HL-60 (cell line): ENCODE data around the gene ADH4.

Experiments used
- DNase-seq, 2 experiments: peaks; one replicate each; pipeline ENCODE4 v3.0.0-alpha.2; 2010 to 2020; ENCODE audit warnings: low read depth in 1 of 2, low spot score in 1 of 2
- H3K27ac ChIP-seq: fragments of 250-450 bp; sonication (Bioruptor Pico); replicated peaks from 2 replicates; pipeline ENCODE4 v1.5.1; 2020; ENCODE audit warnings: mild to moderate bottlenecking, moderate library complexity
- H3K27me3 ChIP-seq: fragments of 250-450 bp; sonication (Bioruptor Pico); 2 replicates; pipeline ENCODE4 v1.5.1; 2021; ENCODE audit warnings: mild to moderate bottlenecking, moderate library complexity; ENCODE audit not compliant: insufficient read depth, poor library complexity, severe bottlenecking
- H3K4me3 ChIP-seq: replicated peaks from 2 replicates; pipeline ENCODE4 v1.5.1; 2011; ENCODE audit warnings: mild to moderate bottlenecking, control low read depth, low read length; ENCODE audit not compliant: insufficient read depth
- GABPA ChIP-seq: IDR thresholded peaks from 2 replicates; pipeline ENCODE4 v1.6.1; 2012; ENCODE audit warnings: low read depth
- POLR2AphosphoS5 ChIP-seq: IDR thresholded peaks from 2 replicates; pipeline ENCODE4 v1.6.1; 2012; ENCODE audit warnings: low read depth
- SPI1 ChIP-seq: IDR thresholded peaks from 2 replicates; pipeline ENCODE4 v1.6.1; 2012; ENCODE audit warnings: low read depth, mild to moderate bottlenecking, borderline replicate concordance
- TF ChIP-seq, protein P1 (sequence below): IDR thresholded peaks from 2 replicates; pipeline ENCODE4 v1.6.1; 2012; ENCODE audit warnings: low read depth; ENCODE audit not compliant: insufficient replicate concordance
- TF ChIP-seq, protein P2 (sequence below): IDR thresholded peaks from one replicate; pipeline ENCODE4 v1.5.1; 2011; ENCODE audit warnings: low read length, control low read depth, inconsistent platforms; ENCODE audit not compliant: insufficient read depth

ADH4 gene

GRCh38 chr4:99104153-99104552, 39.9 kb downstream of the ADH4 start:
- Histone ChIP-seq H3K4me3 (no peak overlapping the region), H3K27ac (no peak overlapping the region), H3K27me3 (no peaks in the 10 kb centered on the region)
- no peak for TF ChIP-seq POLR2AphosphoS5
- TF ChIP-seq, protein P1, sequence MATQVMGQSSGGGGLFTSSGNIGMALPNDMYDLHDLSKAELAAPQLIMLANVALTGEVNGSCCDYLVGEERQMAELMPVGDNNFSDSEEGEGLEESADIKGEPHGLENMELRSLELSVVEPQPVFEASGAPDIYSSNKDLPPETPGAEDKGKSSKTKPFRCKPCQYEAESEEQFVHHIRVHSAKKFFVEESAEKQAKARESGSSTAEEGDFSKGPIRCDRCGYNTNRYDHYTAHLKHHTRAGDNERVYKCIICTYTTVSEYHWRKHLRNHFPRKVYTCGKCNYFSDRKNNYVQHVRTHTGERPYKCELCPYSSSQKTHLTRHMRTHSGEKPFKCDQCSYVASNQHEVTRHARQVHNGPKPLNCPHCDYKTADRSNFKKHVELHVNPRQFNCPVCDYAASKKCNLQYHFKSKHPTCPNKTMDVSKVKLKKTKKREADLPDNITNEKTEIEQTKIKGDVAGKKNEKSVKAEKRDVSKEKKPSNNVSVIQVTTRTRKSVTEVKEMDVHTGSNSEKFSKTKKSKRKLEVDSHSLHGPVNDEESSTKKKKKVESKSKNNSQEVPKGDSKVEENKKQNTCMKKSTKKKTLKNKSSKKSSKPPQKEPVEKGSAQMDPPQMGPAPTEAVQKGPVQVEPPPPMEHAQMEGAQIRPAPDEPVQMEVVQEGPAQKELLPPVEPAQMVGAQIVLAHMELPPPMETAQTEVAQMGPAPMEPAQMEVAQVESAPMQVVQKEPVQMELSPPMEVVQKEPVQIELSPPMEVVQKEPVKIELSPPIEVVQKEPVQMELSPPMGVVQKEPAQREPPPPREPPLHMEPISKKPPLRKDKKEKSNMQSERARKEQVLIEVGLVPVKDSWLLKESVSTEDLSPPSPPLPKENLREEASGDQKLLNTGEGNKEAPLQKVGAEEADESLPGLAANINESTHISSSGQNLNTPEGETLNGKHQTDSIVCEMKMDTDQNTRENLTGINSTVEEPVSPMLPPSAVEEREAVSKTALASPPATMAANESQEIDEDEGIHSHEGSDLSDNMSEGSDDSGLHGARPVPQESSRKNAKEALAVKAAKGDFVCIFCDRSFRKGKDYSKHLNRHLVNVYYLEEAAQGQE, result no peak
- TF ChIP-seq GABPA, result no peak
- no peak for TF ChIP-seq SPI1
- TF ChIP-seq, protein P2, sequence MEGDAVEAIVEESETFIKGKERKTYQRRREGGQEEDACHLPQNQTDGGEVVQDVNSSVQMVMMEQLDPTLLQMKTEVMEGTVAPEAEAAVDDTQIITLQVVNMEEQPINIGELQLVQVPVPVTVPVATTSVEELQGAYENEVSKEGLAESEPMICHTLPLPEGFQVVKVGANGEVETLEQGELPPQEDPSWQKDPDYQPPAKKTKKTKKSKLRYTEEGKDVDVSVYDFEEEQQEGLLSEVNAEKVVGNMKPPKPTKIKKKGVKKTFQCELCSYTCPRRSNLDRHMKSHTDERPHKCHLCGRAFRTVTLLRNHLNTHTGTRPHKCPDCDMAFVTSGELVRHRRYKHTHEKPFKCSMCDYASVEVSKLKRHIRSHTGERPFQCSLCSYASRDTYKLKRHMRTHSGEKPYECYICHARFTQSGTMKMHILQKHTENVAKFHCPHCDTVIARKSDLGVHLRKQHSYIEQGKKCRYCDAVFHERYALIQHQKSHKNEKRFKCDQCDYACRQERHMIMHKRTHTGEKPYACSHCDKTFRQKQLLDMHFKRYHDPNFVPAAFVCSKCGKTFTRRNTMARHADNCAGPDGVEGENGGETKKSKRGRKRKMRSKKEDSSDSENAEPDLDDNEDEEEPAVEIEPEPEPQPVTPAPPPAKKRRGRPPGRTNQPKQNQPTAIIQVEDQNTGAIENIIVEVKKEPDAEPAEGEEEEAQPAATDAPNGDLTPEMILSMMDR, result no peak
- no peak for DNase-seq

DNA sequence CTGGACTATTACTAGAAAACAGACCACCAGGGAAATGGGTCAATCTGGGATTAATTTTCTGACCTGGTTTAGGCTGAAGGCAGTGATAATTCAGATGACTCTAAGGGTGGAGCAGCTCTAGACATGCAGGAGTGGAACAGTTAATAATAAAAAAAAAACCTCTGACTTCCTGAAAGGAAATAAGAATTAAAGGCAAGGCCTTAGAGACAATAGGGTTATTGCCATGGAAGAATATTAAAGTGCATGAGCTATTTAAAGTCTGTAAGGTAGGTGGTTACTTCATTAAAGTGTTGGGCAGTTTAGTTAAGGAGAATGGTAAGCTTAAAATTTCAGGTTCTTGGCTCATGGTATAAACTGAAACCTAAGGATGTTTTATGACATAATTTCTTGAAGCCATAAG, 40.9 kb downstream of the ADH4 start:
- DNase-seq, result no peak

DNA sequence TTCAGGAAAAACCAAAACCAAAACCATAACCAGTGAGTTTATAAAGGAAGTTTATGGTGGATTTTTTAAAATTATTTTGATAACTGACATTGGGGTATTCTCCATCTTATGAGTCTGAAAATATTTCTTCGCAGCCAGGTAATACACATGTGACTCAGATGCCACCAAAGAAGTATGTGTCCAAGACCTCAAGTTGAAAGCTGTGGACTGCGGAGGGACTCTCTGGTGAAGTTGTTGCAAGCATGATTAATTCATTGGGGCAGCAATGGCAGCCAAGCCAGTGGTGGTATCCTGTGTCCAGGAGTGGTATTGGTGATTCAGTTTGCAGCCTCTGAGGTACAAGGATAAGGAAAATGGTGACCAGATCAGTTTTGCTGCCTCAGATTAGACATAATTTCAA, 41.5 kb downstream of the ADH4 start:
- no peak overlapping the region for H3K4me3 ChIP-seq
- TF ChIP-seq SPI1 (no peak), GABPA (no peak), POLR2AphosphoS5 (no peak)
- TF ChIP-seq, protein P1, result no peak
- TF ChIP-seq, protein P2, result no peak

More for the DNA sequence above, 40.9 kb downstream of the ADH4 start:
- no peaks in the 10 kb centered on the region for H3K27me3 ChIP-seq
- H3K4me3 ChIP-seq, result no peak overlapping the region
- no peak overlapping the region for H3K27ac ChIP-seq
- TF ChIP-seq, protein P1, result no peak
- no peak for TF ChIP-seq GABPA
- no peak for TF ChIP-seq SPI1
- no peak for TF ChIP-seq POLR2AphosphoS5
- TF ChIP-seq, protein P2, result no peak

More for the DNA sequence above, 41.5 kb downstream of the ADH4 start:
- Histone ChIP-seq H3K27me3 (no peaks in the 10 kb centered on the region), H3K27ac (no peak overlapping the region)
- DNase-seq, result no peak
